Dendritic cell treated with granulocyte-macrophage colony-stimulating factor and Interleukin-4, amounts not matched to agents 40 ng/mL and 50 ng/mL, for 4 days (primary cell): ENCODE measurements around the gene RABGGTA.

ENCODE experiments used
- H3K27ac Mint-ChIP-seq: one replicate; pipeline ENCODE4 v1.8.0; 2022; ENCODE audit warnings: mild to moderate bottlenecking, mixed read lengths
- H3K27me3 Mint-ChIP-seq: one replicate; pipeline ENCODE4 v1.8.0; 2022; ENCODE audit warnings: mild to moderate bottlenecking, mixed read lengths
- H3K36me3 Mint-ChIP-seq: one replicate; pipeline ENCODE4 v1.8.0; 2022; ENCODE audit warnings: low read depth, mixed read lengths
- H3K4me1 Mint-ChIP-seq: one replicate; pipeline ENCODE4 v1.8.0; 2022; ENCODE audit warnings: low read depth, mixed read lengths
- H3K4me3 Mint-ChIP-seq: one replicate; pipeline ENCODE4 v1.8.0; 2022; ENCODE audit warnings: mild to moderate bottlenecking, moderate library complexity, mixed read lengths
- H3K9me3 Mint-ChIP-seq: one replicate; pipeline ENCODE4 v1.8.0; 2022; ENCODE audit warnings: mixed read lengths
- intact Hi-C: fragments of 100-400 bp; cut with micrococcal nuclease; formaldehyde crosslinking; loops from one replicate; pipeline ENCODE4 v1.15.0; 2022

RABGGTA gene

DNA sequence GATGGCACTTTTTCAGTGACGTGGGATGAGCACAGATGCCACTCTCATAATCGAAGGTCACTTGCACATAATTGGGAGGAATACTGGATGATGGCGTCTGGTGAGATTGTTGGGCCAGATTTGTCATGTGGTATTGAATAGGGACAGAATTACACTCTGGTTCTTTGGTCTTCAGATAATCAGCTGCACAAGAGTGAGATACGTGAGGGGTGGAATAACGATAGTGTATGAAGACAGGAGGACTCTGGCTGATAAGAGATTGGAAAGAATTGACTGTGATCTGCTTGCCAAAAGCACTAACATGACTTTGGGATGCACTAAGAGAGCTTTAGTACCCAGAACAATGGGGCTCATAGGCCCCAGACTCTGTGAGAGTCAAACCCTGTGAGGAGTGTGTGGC lies 7.0 kb upstream of the RABGGTA start:
- peaks cover 87% of the 10 kb centered on the region for H3K4me1 Mint-ChIP-seq

DNA sequence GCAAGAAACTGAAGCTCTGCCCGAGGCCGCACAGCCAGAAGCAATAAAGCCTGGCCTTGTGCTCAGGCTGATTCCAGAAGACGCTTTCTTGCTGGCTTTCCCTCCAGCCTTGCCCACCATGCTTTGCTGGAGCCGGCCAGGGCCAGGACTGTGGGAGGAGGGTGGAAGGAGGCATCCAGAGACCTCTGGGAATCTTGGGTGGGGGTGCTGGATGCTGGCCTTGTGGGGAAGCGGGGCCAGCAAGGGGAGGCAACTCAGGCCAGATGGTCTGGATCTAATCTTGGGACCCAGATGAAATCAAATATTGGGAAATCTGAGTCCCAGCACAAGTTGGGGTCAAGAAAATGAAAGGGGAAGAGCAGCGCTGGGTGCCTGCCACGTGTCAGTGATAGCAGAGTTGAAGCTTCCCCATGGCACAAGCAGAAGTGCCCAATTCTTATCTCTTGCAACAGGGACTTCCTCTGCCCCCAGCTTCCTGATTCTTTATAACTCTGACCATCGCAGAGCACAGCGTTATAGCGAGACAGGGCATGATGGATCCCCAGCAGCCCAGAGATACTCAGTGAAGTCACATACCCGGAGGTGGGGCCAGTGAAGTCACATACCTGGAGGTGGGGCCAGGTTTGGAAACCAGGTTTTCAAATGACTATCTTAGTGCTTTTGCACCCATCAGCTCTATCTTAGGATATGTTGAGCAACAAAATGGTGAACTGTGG lies 6.4 kb upstream of the RABGGTA start:
- Mint-ChIP-seq H3K27me3 (no peaks in the 10 kb centered on the region), H3K27ac (peak overlapping the region; percentile 86), H3K4me1 (peaks cover 92% of the 10 kb centered on the region), H3K36me3 (peaks cover 8% of the 10 kb centered on the region), H3K9me3 (no peaks in the 10 kb centered on the region), H3K4me3 (peak overlapping the region; percentile 41)
- intact Hi-C loops: no loop called here

More for the DNA sequence above, 7.0 kb upstream of the RABGGTA start:
- peak overlapping the region; percentile 86 for H3K27ac Mint-ChIP-seq
- peaks cover 8% of the 10 kb centered on the region for H3K36me3 Mint-ChIP-seq
- intact Hi-C loops: no loop called here
- H3K4me3 Mint-ChIP-seq: peak overlapping the region; percentile 35
- no peaks in the 10 kb centered on the region for H3K9me3 Mint-ChIP-seq
- H3K27me3 Mint-ChIP-seq: no peaks in the 10 kb centered on the region

DNA sequence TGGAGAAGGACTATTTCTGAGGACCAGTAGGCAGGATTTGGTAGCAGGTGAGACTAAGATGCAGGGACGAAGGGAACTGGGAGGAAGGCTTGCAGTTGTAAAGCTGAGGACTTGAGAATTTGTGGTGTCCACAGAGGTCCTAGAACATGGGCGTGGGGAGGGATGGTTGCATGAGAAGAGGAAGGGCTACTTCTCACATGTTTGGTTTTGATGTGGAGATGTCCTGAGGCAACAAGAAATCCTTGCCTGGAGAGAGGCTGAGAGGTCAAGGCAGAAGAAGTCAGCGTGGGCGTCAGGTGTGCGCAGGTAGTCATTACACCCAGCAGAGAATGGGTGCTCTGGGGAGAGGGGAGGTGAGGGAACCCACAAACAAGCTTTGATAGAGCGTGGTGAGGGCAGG lies 5.7 kb upstream of the RABGGTA start:
- no peaks in the 10 kb centered on the region for H3K27me3 Mint-ChIP-seq
- no peaks in the 10 kb centered on the region for H3K9me3 Mint-ChIP-seq
- peaks cover 92% of the 10 kb centered on the region for H3K4me1 Mint-ChIP-seq
- peak overlapping the region; percentile 86 for H3K27ac Mint-ChIP-seq
- peak overlapping the region; percentile 44 for H3K4me3 Mint-ChIP-seq
- peaks cover 8% of the 10 kb centered on the region for H3K36me3 Mint-ChIP-seq
- intact Hi-C loops: no loop called here

DNA sequence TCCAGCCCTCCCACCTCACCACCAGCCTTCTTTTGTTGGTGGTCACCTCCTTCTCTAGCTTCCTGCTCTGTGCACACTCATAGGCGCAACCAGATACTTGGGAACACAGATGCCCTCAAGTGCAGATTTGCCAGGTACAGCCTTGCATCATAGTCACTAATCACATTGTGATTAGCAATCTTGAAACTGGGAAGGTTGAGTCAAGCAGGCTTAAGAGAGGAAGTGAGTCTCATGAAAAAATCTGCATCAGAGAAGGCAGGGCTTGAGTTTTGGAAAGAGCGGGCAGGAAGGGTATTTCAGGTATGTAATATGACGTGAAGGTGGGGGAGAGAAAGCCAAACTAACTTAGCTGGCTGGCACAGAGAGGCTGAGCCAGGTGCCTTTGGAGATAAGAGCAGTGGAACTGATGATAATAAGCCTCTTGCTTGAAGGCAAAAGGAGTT lies 2.7 kb upstream of the RABGGTA start:
- H3K36me3 Mint-ChIP-seq: peaks cover 20% of the 10 kb centered on the region
- no peaks in the 10 kb centered on the region for H3K27me3 Mint-ChIP-seq
- no peaks in the 10 kb centered on the region for H3K9me3 Mint-ChIP-seq
- H3K4me1 Mint-ChIP-seq: peaks cover 80% of the 10 kb centered on the region
- no peak overlapping the region for H3K4me3 Mint-ChIP-seq
- intact Hi-C loops: no loop called here
- peak overlapping the region; percentile 79 for H3K27ac Mint-ChIP-seq

DNA sequence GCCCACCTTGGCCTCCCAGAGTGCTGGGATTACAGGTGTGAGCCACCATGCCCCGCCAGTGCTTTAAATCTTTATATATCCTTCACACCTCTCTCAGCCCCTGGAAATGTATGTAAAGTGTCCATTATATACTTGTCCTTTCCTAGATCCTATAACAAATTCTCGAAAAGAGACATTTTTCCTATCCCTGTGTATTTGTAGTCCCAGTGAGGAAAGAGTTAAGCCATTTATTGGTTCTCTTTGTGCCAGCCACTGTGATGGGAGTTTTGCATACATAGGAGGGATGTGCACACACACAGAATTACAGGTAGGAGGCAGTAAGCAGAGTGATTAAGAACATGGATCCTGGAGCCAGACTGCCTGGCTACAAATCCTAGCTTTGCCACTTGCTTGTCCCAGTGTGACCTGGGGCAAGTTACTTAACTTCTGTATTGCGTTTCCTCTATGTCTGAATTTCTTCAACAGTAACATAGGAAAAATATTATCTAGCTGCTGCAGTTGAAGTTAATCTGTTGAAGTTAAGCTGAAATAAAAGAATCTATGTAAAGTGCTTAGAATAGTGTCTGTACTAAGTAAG lies 2.1 kb upstream of the RABGGTA start:
- H3K9me3 Mint-ChIP-seq: no peaks in the 10 kb centered on the region
- peak overlapping the region; percentile 79 for H3K27ac Mint-ChIP-seq
- peaks cover 74% of the 10 kb centered on the region for H3K4me1 Mint-ChIP-seq
- intact Hi-C loops: no loop called here
- no peak overlapping the region for H3K4me3 Mint-ChIP-seq
- peaks cover 23% of the 10 kb centered on the region for H3K36me3 Mint-ChIP-seq
- H3K27me3 Mint-ChIP-seq: no peaks in the 10 kb centered on the region

DNA sequence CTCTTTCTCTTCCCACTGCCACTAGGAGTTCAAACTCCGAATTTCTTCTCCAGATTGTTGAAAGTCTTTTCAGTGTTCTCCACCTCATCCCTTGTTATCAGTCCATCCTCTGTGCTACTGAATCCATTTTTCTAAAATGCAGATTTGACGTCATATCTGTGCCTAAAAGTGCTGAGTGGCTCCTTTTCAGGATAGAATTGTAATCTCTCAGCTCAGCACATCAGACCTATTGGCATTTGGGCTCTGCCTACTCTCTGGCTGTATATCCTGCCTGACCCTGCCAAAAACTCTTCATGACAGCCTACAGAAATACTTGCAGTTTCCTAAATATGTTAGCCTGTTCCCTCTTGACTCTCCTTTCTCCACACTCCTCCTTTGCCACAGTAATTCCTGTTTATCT lies 1.1 kb upstream of the RABGGTA start:
- no peaks in the 10 kb centered on the region for H3K9me3 Mint-ChIP-seq
- intact Hi-C loops: no loop called here
- H3K27ac Mint-ChIP-seq: peak overlapping the region; percentile 79
- H3K4me1 Mint-ChIP-seq: peaks cover 64% of the 10 kb centered on the region
- peak overlapping the region; percentile 90 for H3K4me3 Mint-ChIP-seq
- H3K27me3 Mint-ChIP-seq: no peaks in the 10 kb centered on the region
- peaks cover 29% of the 10 kb centered on the region for H3K36me3 Mint-ChIP-seq

DNA sequence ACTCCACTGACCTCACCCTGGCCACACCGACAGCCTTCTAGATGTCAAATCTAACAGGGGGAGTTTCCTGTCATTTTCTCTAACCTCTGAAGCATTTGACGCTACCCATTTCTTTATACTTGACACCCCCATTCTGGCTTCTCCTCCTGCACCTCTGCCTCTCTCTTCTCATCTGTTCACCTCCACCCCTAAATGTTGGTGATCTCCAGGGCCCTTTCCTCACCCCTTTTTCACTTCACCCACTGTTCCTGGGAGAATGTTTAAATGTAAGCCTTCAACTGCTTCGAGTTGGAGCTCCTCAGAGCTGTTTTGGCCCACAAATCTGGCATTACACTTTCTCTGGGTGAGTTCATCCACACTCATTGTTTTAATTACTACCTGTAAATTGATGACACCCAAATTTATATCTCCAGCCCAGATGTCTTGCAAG lies 452 bp upstream of the RABGGTA start:
- intact Hi-C loops: loop anchor here (2.0 kb wide), 1 partner anchor 29 kb away; the partner anchor contains the start of gene TINF2

DNA sequence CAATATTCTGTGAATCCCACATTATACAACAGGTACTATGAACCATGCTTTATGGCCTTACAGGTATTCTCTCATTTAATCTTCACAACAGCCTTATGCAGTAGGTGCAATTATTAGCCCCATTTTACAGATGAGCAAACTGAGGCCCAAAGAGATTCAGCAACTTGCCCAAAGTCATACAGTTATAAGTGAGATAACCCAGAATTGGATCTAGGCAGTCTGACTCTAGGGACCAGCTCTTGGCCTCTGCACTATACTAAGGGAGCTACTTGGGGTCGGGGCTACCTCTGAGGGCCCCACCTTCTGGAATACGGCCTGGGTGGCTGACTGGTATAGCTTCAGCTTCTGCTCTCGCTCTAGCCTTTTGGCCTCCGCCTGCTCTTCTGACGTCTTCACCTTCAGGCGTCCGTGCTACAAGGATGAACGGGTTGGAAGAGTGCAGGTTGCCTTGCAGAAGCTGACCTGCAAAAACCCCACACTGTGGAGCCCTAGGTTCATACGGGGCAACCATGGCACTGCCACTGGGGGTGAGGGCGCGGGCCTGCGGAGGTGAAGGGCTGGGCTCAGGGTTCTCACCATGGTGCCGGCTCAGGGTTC lies 762 bp downstream of the RABGGTA start:
- Mint-ChIP-seq H3K27ac (peak overlapping the region; percentile 79), H3K4me1 (peaks cover 67% of the 10 kb centered on the region), H3K27me3 (no peaks in the 10 kb centered on the region), H3K36me3 (peaks cover 45% of the 10 kb centered on the region), H3K9me3 (no peaks in the 10 kb centered on the region), H3K4me3 (peak overlapping the region; percentile 90)
- intact Hi-C loops: loop anchor here (2.0 kb wide), 1 partner anchor 28 kb away; the partner anchor contains the start of gene TINF2

More for the DNA sequence above, 452 bp upstream of the RABGGTA start:
- H3K9me3 Mint-ChIP-seq: no peaks in the 10 kb centered on the region
- no peaks in the 10 kb centered on the region for H3K27me3 Mint-ChIP-seq
- peak overlapping the region; percentile 79 for H3K27ac Mint-ChIP-seq
- H3K4me1 Mint-ChIP-seq: peaks cover 64% of the 10 kb centered on the region
- H3K4me3 Mint-ChIP-seq: peak overlapping the region; percentile 90
- H3K36me3 Mint-ChIP-seq: peaks cover 35% of the 10 kb centered on the region

DNA sequence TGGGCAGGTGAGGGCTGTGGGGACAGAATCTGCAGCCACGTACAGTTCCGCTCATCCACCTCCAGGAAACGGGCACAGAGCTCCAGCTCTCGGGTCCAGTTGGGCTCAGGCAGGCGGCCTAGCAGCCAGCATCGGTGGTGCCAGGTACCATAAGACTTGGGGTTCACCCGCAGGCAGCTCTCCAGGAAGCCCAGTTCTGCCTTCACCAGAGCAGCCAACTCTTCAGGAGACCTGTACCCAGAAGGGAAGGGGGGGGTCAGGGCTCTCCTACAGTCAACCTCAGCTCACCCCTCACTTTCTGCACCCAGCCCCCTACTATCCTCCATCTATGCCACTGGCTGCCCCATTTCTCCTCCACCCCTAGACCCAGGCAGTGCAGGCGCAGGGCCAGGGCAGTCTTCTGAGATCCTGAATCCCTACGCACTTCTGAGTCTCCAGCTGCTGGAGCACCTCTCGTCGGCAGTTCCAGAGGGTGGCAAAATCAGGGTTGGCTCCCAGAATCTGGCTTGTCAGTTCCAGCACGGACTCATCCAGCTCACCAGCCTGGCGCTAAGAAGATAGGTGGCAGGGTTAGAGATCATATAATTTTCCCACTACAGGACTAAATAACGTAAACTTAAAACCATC lies 1.4 kb downstream of the RABGGTA start:
- peaks cover 61% of the 10 kb centered on the region for H3K4me1 Mint-ChIP-seq
- no peak overlapping the region for H3K4me3 Mint-ChIP-seq
- intact Hi-C loops: loop anchor here (2.0 kb wide), 1 partner anchor 27 kb away; the partner anchor contains the start of gene TINF2
- H3K27me3 Mint-ChIP-seq: no peaks in the 10 kb centered on the region
- no peaks in the 10 kb centered on the region for H3K9me3 Mint-ChIP-seq
- H3K36me3 Mint-ChIP-seq: peaks cover 45% of the 10 kb centered on the region
- no peak overlapping the region for H3K27ac Mint-ChIP-seq

DNA sequence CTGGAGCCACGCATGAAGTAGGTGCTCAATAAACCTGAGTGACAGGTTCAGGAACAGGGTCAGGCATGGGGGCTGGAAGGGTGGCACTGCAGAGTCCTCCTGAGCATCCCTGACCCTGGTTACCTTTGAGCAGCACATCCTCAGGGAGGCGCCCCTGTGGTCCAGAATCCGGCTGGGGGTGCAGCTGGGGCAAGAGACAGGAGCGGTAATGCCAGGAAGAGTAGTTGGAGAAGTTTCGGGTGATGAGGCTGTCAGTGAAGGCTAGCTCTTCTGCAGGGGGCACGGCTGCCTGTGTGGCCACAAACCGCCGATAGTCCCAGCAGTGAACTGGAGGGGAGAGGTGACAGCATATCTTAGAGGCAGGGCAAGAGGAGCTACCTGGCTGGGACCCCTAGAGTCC lies 2.0 kb downstream of the RABGGTA start:
- Mint-ChIP-seq H3K27me3 (no peaks in the 10 kb centered on the region), H3K27ac (no peak overlapping the region), H3K4me3 (no peak overlapping the region), H3K36me3 (peaks cover 45% of the 10 kb centered on the region), H3K9me3 (no peaks in the 10 kb centered on the region), H3K4me1 (peaks cover 58% of the 10 kb centered on the region)
- intact Hi-C loops: no loop called here

DNA sequence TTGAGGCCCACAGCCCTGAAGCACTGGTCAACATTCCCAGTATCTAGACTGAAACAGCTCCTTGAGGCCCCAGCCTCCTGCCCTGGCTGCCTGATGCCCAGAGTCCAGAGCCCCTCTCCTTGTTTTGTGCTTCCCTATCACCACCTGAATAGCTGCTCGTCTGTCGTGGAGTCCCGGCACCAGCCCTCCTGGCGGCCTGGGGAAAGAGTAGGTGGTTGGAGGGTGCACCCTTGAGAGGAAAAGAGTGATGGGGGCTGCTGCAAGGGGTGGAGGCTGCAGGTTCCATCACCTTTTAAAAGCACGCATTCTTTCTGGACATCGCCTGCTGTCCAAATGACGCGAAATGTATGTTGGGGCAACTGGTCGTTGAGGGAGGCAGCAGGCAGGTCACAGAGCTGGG lies 3.2 kb downstream of the RABGGTA start:
- Mint-ChIP-seq H3K27ac (no peak overlapping the region), H3K9me3 (no peaks in the 10 kb centered on the region), H3K36me3 (peaks cover 54% of the 10 kb centered on the region), H3K4me1 (peaks cover 47% of the 10 kb centered on the region), H3K27me3 (no peaks in the 10 kb centered on the region), H3K4me3 (no peak overlapping the region)
- intact Hi-C loops: no loop called here

DNA sequence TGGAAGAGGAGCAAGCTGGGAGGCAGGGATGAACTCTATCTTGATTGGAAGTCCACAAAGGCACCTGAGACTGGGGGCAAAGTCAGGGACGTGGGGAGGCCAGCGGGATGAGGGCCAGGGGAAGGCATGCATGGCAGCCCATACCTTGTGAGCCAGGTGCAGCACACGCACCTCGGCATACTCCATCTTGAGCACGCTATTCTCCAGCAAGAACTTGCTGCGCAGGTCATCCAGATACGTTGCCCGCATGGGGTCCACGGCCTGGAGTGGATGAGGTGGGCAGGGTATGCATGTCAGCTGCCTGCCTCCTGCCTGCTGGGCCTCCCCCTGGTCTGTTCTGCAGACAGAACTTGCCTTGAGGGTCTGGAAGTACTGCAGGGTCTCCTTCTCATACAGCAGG lies 3.9 kb downstream of the RABGGTA start:
- peaks cover 61% of the 10 kb centered on the region for H3K36me3 Mint-ChIP-seq
- H3K4me1 Mint-ChIP-seq: peaks cover 40% of the 10 kb centered on the region
- H3K27me3 Mint-ChIP-seq: no peaks in the 10 kb centered on the region
- intact Hi-C loops: no loop called here
- no peaks in the 10 kb centered on the region for H3K9me3 Mint-ChIP-seq
- no peak overlapping the region for H3K4me3 Mint-ChIP-seq
- H3K27ac Mint-ChIP-seq: no peak overlapping the region

DNA sequence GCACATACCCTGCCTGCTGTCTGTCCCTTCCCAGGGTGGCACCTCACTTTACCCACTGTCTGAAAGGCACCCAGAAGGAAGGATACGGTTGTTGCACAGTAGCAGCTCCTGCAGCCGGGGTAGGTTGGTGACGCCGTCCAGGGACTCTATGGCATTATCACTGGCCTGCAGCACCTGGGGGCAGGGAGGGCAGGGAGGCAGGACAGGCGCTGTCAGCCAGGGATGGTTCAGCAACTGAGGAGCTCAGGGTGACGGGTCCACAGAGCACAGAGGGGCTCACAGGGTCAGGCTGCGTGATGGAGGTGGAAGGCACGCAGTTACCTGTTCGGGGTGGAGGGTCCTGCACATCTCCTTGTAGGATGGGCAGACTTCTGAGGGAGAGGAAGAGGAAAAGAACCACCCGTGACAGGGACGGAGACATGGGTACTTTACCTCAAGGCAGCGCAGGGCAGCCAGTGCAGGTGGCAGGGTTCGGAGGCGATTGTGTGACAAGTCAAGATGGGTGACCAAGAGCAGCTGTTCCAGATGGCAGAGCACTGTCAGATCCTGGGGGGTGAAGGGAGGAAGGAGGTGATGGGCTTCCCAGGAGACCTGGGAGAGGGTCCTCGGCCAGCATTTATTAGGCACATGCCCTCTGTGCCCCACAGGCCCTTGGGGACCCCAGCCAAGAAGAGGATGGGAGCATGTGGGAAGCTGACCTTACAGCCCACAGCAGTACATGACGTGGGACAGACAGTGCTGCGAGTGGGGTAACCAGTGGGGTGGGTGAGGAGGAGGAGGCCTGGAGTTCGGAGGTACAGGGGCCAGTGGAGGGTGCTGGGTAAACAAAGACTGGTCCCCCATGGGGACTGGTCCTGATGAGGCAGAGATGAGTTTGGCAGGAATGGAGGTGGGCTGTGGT lies 4.8 kb downstream of the RABGGTA start:
- Mint-ChIP-seq H3K27me3 (no peaks in the 10 kb centered on the region), H3K27ac (peak overlapping the region; percentile 11), H3K4me3 (no peak overlapping the region), H3K36me3 (peaks cover 71% of the 10 kb centered on the region), H3K4me1 (peaks cover 31% of the 10 kb centered on the region), H3K9me3 (no peaks in the 10 kb centered on the region)
- intact Hi-C loops: no loop called here
